HG02970 (cell line): ENCODE measurements around the gene PTPN2.
"Not testable (repeated sequence)": the region's sequence is repeated elsewhere in the genome, so short reads cannot be mapped to it uniquely, and the experiment has no call there.

Source experiments
- ATAC-seq: cut with Tn5 transposase; IDR thresholded peaks from one replicate; pipeline ENCODE4 v1.9.1; 2021; ENCODE audit warnings: mild to moderate bottlenecking, moderate library complexity, moderate number of reproducible peaks; ENCODE audit not compliant: unreplicated experiment, low FRiP score

Gene PTPN2

GRCh38 chr18:12883684-12884405 is at the start of gene PTPN2:
PTPN2 (minus strand) TSS chr18:12884237; CDS start chr18:12884141, 96 bp downstream.
- ATAC-seq, result peak; percentile 77

DNA sequence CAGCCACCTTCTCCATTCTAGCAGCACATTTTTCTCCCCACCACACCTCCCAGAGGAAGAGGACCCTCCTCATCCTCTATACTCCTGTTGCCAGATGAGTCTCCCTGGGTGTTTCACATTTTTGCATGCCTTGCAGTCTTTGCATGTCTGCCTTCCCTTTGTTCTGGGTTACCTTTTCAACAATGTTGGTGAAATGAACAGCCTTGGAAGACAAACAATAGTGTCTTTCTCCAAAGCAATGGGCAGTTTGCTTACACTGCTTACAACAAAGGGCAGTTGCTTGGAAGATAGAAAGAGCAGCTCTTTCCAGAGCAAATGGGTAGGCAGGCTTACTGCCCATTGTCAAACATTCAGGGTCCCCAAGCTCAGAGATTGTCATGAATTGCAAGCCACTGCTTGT is 49.3 kb upstream of the PTPN2 start:
- no peak for ATAC-seq

- ATAC-seq, result no peak
Observed at GRCh38 chr18:12930908-12931307, 46.9 kb upstream of the PTPN2 start.

DNA sequence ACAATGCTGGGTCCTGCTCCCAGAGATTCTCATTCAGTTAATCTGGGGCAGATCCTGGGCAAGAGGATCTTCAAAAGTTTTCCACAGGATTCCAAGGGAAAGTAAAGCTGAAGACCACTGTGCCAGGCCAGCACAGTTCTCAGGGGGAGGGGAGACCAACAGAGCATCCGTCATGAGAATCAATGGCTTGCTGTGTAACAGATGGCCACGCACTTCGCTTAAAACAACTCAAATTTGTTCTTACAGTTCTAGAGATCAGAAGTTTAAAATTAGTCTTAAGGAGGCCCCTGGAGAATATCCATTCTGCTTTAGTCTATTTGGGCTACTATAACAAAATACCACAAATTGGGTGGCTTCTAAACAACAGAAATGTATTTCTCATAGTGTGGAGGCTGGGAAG is 46.3 kb upstream of the PTPN2 start:
- ATAC-seq, result no peak

GRCh38 chr18:12929477-12930083 is 45.5 kb upstream of the PTPN2 start:
- ATAC-seq, result no peak

GRCh38 chr18:12928641-12929040 is 44.6 kb upstream of the PTPN2 start:
- no peak for ATAC-seq

GRCh38 chr18:12928206-12928605 is 44.2 kb upstream of the PTPN2 start:
- ATAC-seq, result no peak

- ATAC-seq, result no peak
Observed at GRCh38 chr18:12924616-12925015, 40.6 kb upstream of the PTPN2 start.

DNA sequence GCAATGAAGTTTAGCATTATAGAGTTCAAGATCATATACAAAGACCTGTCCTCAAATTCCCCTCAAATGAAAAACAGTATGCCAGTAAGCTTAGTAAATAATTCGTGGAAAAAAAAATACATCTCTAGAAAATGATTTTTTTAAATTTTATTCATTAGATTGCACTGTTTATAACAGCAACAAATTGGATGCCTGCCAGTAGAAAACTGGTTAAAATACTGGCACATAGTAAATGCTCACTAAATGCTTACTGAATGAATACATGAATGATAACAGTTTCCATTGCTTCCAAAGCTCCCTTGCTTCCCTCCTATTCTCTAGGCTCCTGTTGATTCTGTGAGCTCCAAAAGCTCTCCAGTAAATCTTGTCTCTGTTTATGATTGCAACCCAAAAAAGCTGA is 38.2 kb upstream of the PTPN2 start:
- no peak for ATAC-seq

DNA sequence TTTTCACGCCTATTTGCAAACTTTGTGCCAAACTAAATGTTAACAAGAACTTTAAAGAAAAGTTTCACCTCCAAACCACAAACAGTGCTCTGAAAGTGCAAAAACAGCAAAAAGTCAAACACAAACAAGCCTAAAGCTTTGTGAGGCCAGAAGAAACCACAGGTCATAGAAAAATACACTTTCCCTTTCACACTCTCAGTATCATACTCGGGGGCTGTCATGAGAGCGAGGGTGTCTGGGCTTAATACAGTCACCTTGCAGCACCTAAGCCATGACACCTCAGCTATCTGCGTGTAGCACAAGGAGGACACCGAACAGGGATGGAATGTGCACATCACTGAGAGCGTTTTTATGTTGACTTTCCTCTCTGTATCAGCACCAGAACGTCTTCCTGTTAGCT is 37.1 kb upstream of the PTPN2 start:
- ATAC-seq, result no peak

GRCh38 chr18:12911929-12912703 is 28.1 kb upstream of the PTPN2 start:
- no peak for ATAC-seq

DNA sequence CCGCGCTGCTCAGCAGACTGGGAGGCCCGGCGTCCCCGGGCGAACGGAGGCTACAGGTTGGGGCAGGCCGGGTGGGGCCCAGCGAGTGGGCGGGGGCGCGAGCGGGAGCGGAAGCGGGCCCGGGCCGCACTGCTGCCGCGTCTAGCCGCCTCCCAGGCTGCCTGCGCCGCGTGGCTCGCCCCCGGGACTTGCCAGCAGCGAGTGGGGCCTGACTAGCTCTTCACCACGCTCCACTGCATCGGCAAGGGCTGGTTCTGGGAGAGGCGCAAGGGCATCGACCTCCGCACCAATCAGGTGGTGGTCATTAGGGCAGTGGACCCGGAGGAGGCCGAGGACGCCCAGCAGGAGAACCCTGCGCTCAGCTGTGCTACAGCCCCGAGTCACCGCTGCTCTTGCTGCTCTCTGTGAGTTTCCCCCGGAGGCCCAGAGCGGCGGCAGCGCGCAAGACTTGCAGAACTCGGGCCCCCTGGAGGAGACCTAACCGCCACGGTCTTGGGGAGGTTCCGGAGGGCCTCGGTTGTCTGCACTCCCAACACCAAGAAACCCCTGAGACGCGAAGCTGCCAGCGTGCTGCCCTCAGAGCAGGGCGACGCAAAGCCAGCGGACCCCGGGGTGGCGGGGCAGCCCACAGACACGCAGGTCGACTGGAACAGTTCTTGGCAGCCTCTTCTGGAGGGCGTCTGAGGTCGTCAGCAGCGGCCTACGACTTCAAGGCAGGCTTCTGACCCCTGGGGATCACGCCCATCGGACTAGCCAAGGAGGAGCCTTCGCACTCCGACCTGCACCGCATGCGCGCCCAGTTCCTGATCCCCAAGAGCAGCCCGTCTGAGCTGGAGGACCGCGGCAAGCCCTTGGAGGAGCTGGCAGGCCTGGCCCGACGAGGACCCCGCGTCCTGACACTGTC is 27.2 kb upstream of the PTPN2 start:
- ATAC-seq, result no peak

DNA sequence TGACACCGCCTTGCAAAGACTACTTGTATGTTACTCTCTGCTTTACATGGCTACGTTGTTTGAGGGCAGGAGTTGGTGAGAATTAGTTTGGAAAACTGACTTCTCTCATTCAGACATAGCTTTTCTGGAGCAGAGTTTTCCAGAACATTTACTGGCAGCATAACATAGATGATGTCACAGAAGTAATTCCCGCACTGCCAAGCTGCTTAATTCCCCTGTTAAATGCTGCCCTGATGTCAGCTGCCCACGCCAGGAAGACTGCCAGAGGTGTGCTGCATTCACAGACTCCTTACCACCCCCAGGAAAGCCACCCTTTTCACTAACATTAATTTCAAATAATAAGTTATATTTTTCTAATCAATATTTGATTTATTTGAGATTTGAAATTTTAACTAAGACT is 24.7 kb upstream of the PTPN2 start:
- no peak for ATAC-seq

- ATAC-seq, result no peak
Observed at GRCh38 chr18:12907258-12907925, 23.4 kb upstream of the PTPN2 start.

DNA sequence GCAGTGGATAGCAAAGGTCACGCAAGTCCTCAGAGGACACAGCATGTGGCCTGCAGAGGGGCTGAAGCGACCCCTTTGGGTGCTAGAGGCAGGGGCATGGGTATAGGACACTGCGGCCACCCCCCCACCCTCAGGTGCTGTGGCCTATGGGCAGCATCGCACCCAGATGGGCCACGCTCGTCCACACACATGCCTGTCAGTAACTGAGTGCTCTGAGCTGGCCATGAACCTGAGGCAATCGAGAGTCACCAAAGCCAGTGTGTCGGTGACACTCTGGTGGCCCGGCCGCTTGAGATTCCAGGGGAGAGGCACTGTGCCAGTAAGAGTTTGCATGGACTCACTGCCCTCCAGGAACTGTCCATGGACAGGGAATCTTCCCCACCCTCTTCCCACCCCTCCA is 22.7 kb upstream of the PTPN2 start:
- ATAC-seq, result no peak

DNA sequence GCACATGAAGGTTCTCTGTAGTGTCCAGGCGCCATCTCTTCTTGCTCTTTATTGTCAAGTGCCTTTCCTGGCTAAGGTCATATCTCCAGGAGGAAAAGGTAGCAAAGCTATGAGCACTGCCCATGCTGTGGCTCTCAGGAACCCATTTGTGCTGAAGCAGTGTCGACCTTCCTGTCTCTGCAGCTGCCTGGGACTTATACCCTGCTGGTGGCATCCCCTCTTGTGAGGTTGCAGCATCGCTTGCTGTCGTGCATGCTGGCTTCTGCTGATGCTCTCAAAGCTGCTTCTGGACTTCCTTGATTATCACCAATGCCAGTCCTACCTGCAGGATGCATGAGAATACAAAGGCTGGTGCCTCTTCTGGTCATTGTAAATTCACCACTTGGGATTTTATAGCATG is 22.1 kb upstream of the PTPN2 start:
- ATAC-seq, result no peak

DNA sequence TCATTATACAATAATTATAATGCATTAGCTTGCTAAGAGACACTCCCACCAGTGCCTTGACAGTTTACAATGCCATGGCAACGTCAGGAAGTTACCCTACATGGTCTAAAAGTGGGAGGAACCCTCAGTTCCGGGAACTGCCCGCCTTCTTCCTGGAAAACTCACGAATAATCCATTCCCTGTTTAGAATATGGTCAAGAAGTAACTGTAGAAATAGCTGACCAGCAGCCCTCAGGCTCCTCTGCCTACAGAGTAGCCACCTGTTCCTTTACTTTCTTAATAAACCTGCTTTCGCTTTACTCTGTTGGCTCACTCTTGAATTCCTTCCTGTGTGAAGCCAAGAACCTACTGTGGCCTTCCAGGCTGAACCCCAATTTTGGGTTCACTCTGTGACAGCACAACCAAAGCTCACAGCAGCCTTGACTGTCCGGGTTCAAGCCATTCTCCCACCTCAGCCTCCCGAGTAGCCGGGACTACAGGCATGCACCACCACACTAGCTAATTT is 20.0 kb upstream of the PTPN2 start:
- ATAC-seq, result no peak

DNA sequence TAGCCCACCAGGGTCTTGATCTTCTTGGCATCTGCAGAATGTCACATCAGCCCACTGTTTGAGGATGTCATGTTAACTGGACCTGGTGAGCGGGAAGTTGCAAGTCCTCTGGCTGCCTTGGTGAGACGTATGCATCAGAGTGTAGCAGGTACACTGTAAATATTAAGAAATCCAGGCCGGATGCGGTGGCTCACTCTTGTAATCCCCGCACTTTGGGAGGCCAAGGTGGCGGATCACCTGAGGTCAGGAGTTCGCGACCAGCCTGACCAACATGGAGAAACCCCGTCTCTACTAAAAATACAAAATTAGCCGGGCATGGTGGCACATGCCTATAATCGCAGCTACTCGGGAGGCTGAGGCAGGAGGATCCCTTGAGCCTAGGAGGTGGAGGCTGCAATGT is 17.2 kb upstream of the PTPN2 start:
- ATAC-seq, result not testable (repeated sequence)

GRCh38 chr18:12896784-12897333 is 12.8 kb upstream of the PTPN2 start:
- not testable (repeated sequence) for ATAC-seq

DNA sequence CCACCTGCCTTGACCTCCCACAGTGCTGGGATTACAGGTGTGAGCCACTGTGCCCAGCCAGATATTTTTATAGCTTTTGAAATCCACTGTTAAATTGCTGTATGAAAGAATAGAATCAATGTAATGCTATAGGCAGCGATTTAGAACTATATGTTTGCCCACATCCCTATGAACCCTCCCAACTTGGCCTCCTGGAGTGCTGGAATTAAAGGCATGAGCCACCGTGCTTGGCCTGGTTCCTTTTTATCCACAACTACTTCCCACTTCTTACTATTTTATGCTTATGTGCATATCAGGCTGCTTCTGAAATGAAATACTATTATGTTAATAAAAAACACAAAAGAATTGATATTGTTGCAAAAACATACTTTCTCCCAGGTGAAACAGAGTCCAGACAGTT is 11.6 kb upstream of the PTPN2 start:
- ATAC-seq, result no peak
